ENCODE results near the gene DNER. TPM values are rescaled to one million over a fixed set of nuclear protein-coding genes. Genes with fewer than 3 reads are reported as not detected.

DNER gene
- total and polyA plus RNA-seq, 2 of the 13 experiments (the other 11 are each of a cell fraction or from before 2014, with no cell fraction given), result not detected

- TF ChIP-seq ZNF407 (CRISPR knock-in tag; IDR thresholded peaks at IDR 0.05; ENCODE audit: not compliant biosample characterization) (no peak), CBFB (CRISPR knock-in tag; IDR thresholded peaks at IDR 0.05) (no peak), ZNF703 (CRISPR knock-in tag; IDR thresholded peaks at IDR 0.05; ENCODE audit: borderline replicate concordance) (no peak), HOXA9 (CRISPR knock-in tag; IDR thresholded peaks at IDR 0.05; ENCODE audit: borderline replicate concordance) (no peak), KAT7 (CRISPR knock-in tag; IDR thresholded peaks at IDR 0.05; ENCODE audit: borderline replicate concordance) (no peak), HOMEZ (CRISPR knock-in tag; IDR thresholded peaks at IDR 0.05; ENCODE audit: low read depth) (no peak), ATF7 (IDR thresholded peaks at IDR 0.05) (no peak), ATF7 (CRISPR knock-in tag; IDR thresholded peaks at IDR 0.05) (no peak), ZKSCAN5 (CRISPR knock-in tag; IDR thresholded peaks at IDR 0.05) (no peak)
These were observed 189.6 kb downstream of the DNER start (continued) for GRCh38 chr2:229524799-229525198.

Measured in HepG2 (cell line).